GM18868 (cell line): ENCODE measurements around the gene IL1RAP.
"Not testable (repeated sequence)": the region's sequence is repeated elsewhere in the genome, so short reads cannot be mapped to it uniquely, and the experiment has no call there.

Source experiments
- ATAC-seq: cut with Tn5 transposase; IDR thresholded peaks from one replicate; pipeline ENCODE4 v1.9.1; 2021; ENCODE audit warnings: mild to moderate bottlenecking, moderate library complexity; ENCODE audit not compliant: unreplicated experiment

IL1RAP gene

DNA sequence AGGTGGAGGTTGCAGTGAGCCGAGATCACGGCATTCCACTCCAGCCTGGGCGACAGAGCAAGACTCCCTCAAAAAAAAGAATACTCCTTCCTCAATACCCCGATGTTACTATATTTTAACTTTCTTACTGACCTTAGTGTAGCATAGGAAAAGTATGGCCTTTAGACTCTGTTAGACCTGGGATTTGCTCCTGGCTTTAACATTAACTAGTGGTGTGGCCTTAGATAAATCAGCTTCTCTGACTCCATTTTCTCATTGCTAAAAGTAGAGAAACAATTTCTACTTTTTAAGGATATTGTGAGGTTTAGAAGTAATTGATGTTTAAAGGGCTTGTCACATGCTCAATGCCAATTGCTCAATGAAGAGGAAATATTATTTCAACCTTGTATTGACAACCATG lies 7.6 kb upstream of the IL1RAP start:
- no peak for ATAC-seq

DNA sequence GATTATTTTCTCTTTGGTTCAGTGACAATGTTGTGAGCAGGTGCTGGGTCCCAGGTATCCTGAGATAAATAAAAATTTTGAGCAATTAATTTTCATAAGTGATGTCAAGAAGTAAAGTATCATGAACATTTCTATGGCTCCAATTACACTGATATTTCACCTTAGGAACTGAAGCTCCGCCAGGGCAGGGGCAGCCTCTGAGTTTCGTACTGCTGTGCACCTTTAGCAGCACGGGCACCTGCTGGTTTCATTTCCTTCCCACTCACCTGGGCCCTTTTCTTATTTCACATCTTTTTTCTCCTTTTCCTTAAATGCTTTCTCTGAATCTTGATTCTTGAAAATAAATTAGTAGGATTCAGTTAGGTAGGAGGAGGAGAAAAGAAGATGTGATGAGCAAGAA lies 1.2 kb upstream of the IL1RAP start:
- ATAC-seq = no peak

DNA sequence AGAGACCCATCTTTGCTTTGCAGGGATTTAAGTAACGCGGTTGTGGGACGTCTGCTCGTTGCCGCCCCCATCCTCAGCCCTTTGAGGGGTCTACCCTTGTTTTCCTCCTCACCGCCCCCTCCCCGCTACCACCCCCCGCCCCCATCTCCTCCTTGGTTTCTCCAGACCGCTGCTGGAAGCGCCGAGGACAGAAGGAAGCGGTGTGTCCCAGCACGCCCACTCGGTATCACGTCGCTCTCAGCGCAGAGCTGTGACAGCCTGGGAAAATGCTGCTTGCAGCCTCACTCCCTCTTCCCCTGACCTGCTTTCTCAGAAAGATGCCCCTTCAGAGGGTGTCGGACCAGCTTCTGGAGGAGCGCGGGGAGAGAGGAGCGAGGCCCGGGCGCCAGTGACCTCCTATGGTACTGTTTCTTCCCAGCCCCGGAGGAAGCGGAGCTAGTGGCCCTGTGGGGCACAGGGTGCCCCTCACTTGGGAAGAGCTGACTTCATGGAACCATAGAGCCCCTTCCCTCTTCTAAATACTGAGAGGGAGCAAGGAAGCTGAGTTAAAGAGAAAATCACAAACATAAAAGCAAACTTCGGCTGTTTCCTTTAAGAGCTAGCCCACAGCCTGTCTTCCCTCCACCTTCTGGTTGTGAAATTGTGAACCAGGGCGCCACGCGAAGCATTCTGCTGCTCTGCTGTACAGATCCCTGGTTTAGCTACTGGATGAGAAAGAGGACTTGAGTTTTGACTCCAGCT lies 698 bp downstream of the IL1RAP start:
- ATAC-seq = no peak

DNA sequence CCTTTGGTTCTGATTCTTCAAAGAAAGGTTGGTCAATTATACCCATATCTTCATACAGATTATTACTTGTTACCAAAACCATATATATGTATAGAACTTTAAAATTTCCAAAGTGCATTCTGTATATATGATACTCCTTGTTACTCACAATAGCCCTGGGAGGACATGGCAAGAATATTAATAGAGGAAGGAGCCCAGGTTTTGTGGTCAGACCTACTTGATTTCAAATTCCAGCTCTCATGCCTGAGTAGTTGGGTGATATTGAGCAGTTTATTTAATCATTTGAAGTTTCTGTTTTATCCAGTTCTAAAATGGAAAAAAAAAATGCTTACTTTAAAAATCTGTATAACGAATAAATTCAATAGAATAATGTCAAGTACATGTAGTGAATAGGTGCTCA lies 2.5 kb downstream of the IL1RAP start:
- ATAC-seq = no peak

DNA sequence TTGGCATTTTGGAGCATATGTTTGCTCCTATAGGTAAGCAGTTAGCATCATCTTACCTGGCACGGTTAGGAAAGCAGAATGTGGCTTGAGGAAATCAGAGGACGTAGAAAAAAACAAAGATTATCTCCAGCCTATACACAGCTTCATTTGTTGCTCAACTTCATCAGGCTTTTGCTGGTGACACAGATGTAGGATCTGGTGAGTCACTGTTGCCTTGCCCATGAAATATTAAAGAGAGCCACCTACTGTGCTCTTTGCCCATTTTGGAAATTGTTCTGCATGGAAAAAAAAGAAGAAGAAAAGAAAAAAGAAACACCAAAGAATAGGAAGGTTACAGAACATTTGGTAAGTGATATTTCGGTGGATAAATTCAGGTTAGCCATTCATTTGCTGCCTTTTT lies 3.8 kb downstream of the IL1RAP start:
- no peak for ATAC-seq

DNA sequence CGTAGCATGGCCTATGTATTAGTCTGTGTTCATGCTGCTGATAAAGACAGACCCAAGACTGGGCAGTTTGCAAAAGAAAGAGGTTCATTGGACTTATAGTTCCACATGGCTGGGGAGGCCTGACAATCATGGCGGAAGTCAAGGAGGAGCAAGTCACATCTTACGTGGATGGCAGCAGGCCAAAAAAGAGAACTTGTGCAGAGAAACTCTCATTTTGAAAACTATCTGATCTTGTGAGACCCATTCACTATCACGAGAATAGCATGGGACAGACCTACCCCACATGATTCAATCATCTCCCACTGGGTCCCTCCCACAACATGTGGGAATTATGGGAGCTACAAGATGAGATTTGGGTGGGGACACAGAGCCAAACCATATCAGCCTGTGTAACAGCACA lies 4.6 kb downstream of the IL1RAP start:
- not testable (repeated sequence) for ATAC-seq

DNA sequence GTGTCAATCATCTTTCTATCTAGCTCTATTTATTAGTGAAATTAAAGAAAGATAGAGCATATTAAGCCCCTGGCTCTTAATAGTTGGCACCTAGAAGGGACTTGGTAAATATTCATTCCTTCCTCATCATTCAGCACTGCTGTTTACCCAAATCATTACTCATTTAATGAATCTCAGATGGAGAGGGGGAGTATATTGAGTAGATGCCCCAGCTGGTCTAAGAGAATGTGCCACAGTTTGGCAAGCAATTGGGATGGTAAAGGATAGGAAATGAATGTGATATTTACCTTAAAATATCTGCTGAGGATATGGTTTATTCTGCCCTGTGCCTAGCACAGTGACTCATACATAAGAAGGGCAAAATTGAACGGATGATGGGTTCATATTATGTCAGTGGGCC lies 6.0 kb downstream of the IL1RAP start:
- no peak for ATAC-seq

DNA sequence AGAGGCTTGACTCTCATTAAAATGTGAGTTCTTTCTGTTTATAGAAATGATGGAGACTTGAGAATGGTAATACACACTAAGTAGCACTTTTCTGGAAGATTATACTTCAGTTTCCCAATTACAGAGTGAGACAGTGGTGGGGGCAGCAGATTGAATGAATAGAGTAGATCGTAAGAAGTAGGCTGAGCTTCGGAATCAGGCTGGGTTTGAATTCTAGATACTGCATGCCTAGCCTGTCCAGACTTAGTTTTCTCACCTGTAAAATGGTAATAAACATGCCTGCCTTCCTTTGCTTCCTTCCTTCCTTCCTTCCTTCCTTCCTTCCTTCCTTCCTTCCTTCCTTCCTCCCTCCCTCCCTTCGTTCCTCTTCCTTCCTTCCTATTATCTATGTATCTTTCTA lies 8.1 kb downstream of the IL1RAP start:
- ATAC-seq = no peak

DNA sequence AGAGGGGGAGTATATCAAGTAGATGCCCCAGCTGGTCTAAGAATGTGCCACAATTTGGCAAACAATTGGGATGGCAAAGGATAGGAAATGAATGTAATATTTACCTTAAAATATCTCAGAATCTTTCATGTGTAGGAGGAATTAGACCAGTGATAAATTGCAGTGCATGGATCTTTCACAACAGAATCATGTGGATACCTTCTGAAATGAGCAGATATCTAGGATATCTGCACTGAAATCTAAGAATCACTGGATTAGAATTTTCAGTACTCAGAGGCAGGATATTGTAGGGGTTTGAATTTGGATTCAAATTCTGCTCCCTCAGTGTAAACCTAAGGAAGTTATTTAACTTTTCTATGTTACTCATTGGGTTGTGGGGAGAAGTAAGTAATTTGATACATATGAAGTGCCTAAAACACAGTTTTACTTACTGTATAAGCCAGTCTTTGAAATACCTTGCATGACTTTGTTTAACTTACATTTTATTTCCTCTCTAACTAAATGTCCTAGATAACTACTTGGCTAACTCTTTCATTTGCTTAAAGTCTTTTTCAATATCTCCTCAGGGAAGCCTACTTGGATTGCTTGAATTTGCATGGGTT lies 8.8 kb downstream of the IL1RAP start:
- no peak for ATAC-seq

DNA sequence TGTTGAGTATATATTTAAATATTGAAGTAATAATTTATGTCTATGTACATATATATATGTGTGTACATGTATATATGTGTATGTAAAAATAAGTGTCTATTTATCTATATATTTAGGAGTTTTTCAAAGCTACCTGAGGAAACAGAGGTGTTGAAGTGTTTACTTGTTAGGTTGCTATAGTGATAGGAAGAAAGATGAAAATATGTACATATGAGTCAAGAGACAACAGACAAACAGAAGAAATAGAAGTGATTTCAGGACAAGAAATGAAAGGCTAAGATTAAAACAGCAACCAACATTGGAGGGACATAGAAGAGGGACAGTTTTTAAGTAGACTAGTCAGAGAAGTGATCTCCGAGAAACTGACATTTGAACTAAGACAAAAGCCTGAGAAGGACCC lies 11.1 kb downstream of the IL1RAP start:
- no peak for ATAC-seq

DNA sequence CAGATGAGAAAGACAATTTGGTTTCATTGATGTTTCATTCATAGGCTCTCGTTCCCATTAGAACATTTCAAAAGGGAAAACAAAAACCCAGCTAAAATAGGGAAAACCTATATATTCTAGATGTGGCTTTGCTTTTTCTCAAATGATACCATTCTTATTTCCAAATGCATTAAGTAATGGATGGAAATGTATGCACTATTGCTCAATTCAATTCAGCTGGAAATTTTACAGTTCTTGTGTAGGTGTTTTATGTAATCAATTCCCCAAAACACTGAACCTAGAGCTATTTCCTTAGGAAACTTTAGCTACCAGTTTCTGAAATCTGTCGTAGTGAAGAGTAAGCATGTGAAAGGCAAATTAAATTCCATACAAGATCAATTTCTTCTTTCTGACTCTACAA lies 11.7 kb downstream of the IL1RAP start:
- ATAC-seq = no peak

DNA sequence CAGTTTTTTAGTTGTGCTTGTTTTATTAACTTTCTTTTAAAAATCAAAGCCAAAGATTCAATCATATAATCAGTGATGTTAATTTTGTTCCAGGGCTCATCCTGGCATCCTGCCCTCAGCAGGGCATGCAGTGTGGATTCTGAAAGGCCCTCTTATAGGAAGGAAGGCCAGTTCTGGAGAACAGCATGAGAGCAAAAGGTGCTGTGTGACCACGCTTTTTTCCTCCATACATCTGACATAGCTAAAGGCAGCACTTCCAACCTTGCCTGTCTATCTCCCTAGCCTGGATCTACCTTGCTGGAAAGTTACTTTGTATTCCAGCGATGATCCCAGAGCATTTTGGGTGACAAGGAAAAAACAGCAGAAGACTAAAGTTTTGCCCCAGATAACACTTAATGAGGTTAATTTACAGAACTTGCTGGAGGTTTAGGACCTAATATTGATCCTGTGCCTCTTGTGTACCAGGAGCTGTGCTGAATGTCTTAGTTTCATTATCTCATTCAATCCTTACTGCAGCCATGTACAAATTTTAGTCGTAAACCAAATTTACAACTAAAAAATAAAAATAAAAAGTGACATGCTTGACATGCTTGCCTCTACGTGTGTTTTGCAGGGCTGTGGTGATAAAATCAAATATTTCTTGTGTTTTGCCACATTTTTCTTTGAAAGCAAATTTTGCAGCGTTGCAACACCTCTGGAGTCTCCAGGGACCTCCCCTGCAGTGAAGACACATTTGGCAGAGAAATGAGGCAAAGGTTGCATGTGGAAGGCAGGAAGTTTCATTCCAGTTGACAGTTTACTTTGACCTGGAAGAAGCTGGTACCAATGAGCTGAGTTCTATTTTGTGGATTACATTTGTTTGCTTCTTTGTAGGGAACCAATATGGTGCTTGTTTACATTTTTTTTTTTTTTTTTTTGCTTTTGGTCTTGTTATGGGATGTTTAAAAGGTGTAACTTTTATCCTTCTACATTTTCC lies 13.2 kb downstream of the IL1RAP start:
- ATAC-seq = no peak

DNA sequence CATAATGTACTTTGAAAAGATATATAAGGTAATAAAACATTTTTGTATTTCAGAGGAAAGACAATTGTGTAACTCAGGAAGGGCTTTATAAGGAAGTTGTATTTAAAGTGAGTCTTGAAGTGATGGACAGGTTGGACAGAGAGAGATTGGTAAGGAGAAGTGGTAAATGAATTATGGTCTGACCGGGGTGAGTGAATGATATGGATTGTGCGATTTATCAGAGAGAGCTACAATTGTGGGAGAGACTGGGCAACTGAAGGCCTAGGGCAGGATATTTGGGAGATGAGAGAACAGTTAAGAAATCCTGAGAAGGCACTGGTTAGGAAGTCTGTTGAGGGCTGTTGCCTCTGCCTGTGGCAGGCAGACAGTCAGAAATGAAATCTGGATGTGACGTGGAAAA lies 14.8 kb downstream of the IL1RAP start:
- no peak for ATAC-seq

DNA sequence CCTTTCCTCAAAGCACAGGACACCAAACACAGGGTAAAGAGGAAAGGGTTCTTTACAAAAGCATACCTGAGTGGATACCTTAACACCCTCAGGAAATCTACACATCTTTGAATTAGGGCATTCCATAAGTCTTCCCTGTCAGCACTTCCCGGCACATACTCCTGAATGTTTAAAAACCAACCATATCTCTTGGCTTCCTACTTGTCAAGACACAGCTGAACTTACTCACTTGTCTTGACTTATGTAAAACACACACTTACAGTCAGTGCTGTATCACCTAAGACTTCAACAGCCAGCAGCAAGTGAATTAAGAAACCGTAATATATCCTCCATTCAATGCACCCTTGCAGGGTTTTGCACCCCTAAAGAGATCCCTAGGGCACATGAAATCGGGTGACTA lies 17.5 kb downstream of the IL1RAP start:
- ATAC-seq = no peak

DNA sequence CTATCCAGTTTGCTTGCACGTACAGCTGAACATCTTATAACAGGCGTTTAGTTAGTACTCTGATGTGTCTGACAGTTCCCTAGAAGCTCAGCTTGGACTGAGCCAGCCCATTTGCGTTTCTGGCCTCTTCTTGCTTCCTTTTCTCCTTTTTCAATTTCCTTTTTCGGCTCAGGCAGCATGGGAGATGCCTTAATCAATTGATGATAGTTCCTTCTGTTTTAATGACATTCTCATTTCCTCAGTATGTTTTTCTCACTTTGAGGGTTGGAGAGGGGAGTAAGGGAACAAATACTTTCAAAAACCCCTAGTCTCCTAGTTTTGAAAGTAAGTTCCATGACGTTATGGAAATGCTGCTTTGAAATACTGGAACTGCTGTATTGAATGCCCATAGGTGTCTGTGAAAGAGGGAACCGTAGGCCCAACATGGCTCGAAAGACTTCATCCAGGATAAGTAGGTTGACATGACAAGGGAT lies 18.9 kb downstream of the IL1RAP start:
- ATAC-seq = no peak

DNA sequence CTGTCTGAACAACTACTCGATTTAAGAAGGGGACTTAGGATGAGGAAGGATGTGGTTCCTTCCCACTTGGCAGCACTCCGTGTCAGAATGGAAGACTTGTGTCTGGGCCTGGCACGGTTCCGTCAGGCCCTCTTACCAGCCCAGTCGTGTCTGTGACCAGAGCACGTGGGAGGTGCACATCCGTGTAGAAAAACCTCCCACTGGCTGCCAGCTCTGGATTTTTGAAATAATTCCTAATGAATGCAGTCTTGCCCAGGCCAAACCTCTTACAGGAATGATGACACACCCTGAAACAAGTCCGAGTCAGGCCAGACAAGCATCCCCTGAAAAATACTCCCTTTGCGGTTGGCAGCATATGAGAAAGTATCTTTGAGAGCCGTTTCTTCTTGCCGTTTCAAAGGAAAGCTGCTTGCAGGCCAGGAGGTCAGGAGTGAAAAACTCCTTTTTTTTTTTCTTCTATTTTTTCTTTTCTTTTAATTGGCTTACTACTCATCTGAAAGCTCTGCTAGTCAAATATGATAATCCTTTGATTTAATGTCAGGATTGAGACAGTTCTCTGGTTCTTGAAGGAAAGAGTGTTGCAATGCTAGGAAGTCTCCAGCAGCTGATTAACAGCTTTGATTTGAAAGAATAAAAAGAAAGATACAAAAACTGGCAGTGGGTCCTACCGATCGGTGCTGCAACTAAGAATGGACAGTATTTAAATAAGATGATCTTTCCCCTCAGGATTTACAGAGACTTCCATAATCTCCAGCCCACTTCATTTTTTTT lies 19.8 kb downstream of the IL1RAP start:
- no peak for ATAC-seq

DNA sequence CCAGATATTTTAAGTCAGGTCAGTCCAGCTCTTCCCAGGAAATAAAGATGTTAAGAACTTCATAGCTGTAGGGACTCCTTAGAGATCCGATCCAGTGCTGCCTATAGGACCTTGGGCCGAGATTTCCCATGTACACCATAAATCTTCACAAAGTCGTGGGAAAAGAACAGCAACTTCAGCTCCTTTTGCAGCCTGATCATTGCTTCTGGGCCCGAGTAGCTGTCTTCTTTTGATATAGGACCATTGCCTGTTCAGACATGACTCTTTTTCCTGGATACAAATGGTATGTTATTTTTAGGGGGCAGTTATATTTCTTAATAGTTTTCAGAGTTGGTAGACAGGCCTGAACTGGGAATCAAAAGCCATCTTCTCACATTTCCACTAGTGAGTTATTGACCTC lies 20.5 kb downstream of the IL1RAP start:
- no peak for ATAC-seq

DNA sequence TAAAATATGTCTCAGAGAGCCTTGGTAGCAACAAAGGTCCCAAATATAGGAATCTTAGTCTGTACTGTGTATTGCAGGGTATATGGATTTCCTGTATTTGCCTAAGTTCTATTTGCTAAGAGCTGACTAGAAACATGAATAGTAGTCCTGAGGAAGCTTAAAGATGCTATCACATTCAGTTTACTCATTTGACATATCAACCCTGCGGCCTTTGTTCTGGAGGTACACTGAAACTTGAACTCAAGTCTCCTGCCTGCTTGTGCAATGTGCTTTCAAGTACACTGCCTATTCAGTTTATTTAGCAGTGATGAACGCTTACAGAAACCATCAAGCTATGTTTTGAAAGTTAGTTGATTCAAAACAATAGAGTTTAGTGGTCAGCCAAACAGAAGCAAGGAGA lies 21.1 kb downstream of the IL1RAP start:
- no peak for ATAC-seq

DNA sequence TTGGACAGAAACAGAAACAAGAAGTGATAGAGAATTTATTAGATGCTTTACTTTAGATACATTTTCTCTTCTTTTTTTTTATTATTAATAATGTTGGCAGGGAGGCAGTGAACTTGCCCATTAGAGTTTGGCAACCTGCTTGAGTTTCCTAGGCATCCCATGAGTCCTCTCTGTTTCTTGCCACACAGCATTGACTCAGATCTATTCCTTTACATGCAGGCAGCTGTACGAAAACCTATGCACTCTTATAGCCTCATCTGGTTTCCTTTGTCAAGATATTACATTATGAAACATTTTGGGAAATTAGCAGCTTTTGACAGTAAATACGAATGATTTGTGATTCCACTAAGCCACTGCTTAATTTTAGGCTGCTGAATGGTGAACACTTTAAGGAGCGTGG lies 23.3 kb downstream of the IL1RAP start:
- no peak for ATAC-seq

DNA sequence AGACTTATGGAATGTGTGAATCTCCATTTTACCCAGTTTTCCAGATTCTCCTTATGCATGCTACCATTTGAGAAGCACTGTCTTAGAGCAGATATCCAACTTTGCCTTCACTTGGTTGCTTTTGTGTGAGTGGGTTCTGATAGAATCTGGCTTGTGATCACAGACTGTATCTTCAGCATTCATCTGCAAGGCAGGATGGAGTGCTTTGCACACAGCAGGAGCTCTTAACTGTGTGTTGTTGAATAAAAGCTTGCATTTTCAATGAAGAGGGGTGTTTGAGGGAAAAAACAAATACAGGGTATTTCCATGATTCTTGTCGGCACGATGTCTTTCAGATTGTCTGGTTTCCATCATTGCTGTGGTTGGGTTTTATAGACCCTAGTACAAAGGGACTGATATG lies 24.4 kb downstream of the IL1RAP start:
- ATAC-seq = no peak

DNA sequence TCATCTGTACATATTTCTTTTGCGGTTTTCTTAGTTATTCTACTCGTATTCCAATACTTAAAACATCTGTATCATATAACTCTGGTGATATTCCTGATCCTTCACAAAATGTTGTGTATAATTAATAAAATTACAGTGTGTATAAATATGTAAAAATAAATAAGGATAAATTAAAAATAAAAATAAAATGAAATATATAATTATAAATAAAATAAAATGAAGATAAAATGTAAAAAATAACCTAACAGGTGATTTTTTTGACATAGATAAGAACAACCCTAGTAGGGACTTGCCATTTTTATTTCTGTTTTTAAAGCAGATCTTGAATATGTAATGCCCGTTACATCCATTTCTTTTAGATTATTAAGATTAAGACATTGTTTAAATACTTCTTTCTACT lies 25.6 kb downstream of the IL1RAP start:
- no peak for ATAC-seq
